ENCODE data around the gene WSCD1.

The WSCD1 gene

GRCh38 chr17:6145946-6146345 lies 75.8 kb downstream of the WSCD1 start:
- TF ChIP-seq, protein P1, sequence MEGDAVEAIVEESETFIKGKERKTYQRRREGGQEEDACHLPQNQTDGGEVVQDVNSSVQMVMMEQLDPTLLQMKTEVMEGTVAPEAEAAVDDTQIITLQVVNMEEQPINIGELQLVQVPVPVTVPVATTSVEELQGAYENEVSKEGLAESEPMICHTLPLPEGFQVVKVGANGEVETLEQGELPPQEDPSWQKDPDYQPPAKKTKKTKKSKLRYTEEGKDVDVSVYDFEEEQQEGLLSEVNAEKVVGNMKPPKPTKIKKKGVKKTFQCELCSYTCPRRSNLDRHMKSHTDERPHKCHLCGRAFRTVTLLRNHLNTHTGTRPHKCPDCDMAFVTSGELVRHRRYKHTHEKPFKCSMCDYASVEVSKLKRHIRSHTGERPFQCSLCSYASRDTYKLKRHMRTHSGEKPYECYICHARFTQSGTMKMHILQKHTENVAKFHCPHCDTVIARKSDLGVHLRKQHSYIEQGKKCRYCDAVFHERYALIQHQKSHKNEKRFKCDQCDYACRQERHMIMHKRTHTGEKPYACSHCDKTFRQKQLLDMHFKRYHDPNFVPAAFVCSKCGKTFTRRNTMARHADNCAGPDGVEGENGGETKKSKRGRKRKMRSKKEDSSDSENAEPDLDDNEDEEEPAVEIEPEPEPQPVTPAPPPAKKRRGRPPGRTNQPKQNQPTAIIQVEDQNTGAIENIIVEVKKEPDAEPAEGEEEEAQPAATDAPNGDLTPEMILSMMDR (IDR thresholded peaks at IDR 0.05), result no peak

DNA sequence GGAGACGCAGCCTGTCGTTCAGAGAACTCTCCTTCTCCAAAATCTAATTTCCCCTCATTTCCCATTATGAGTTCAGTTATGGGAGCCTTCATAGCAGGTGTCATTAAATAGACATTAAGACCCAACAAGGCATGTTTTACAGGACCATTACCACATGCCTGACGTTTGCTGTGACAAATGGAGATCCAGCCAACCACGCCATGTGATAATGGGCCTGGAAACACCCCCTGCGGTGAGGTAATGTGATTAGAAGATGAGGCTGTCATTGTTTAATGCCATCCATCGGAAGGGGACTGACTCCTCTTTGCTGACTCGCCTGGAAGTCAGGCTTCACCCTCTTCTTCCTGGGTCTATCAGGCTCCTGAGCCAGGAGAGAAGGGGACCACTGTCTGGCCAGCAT lies 76.9 kb downstream of the WSCD1 start:
- TF ChIP-seq, protein P1 (IDR thresholded peaks at IDR 0.05), result no peak

DNA sequence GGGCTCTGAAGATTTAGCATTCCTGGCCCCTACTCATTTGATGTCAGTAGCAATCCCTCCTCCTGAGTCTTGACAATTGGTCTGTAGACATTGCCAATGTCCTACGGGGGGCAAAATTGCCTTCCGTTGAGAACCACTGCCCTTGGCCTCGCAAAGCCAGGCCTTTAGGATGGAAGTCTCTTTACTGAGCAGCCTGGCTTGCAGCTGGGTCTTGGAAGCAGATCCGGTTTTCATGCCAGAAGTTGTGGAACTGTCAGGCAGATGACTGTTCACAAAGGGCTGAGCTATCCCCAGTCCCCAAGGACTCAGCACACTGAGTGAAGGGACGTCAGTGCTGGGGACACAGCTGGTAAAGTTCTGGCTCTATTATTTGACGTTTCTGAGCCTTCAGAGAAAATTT lies 83.2 kb downstream of the WSCD1 start:
- TF ChIP-seq, protein P1 (IDR thresholded peaks at IDR 0.05), result no peak

DNA sequence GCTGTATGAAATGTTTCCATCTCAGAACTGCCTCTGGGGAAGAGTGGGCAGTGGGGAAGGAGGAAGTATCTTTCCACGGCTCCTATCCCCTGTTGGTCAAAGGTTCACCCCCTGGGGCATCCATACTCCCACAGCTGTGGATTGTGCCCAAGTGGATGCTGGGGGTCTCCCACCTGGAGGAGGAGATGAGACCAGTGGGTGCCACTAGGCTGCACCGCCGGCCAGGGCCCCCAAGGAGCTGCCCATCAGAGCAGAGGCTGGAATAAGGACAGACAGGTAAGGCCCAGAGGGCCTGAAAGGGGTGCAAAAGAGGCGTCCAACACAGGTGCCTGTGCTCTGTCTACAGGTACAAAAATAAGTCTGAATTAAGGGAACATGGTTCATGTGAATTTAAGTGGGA lies 87.5 kb downstream of the WSCD1 start:
- TF ChIP-seq, protein P1 (IDR thresholded peaks at IDR 0.05), result no peak

- TF ChIP-seq, protein P1 (IDR thresholded peaks at IDR 0.05), result no peak
Observed at GRCh38 chr17:6159541-6160231, 89.5 kb downstream of the WSCD1 start.

GRCh38 chr17:6160232-6160555 lies 90.0 kb downstream of the WSCD1 start:
- TF ChIP-seq, protein P1 (IDR thresholded peaks at IDR 0.05), result no peak

DNA sequence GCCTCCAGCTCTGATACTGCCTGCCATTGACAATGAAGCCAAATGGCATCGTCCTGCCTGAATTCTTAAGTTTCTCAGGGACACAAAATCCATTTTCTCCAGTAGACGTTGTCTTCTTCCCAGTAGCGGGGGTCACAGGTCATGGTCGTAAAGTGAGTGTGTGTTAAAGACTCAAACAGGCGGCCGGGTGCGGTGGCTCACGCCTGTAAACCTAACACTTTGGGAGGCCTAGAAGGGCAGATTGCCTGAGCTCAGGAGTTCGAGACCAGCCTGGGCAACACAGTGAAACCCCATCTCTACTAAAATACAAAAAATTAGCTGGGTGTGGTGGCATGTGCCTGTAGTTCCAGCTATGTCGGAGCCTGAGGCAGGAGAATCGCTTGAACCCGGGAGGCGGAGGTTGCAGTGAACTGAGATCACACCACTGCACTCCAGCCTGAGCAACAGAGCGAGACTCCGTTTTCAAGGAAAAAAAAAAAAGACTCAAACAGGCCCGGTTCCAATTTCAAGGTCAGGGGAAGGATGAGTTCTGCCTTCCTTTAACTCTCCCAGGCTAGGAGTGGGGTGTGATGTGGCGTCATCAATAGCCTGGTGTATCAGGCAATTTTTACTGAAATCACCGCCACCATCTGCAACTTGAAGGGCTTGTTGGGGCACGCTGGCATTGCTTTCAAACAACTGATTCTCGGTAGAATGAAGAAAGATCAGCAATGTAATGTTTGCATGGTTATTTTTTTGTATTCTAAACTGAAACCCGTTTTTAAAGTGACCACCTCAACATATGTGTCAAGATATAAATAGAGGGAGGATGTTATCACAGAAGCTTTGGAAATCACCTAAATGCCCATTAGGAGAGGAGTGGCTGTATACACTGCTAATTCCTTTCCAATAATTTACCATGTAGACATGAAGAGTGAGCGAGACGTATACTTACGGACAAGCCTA lies 91.0 kb downstream of the WSCD1 start:
- TF ChIP-seq, protein P1 (IDR thresholded peaks at IDR 0.05), result no peak

Data from LNCAP (cell line).